ENCODE results near the gene SAMD5.

GRCh38 chr6:147553099-147553498, 44.6 kb downstream of the SAMD5 start:
- no peak for TF ChIP-seq CTCF (IDR thresholded peaks at IDR 0.05)
- no peak for TF ChIP-seq EZH2 (IDR thresholded peaks at IDR 0.05)
- TF ChIP-seq EZH2phosphoT487 (IDR thresholded peaks at IDR 0.05): no peak

Data from neural progenitor cell (in vitro differentiated cells).